Fibroblast of lung (primary cell): Measurements from ENCODE around the gene TNFSF10.

Source experiments
- CTCF ChIP-seq, 2 donors: IDR thresholded peaks in 1 of 2; conservative IDR thresholded peaks in 1 of 2; 1 replicate in 1 of 2; 2 replicates in 1 of 2; pipeline ENCODE4 v1.5.1; 2011 to 2012; ENCODE audit warnings: low read length in 2 of 2, control low read depth in 1 of 2, inconsistent platforms in 1 of 2, low read depth in 1 of 2, mild to moderate bottlenecking in 1 of 2
- EZH2 ChIP-seq: IDR thresholded peaks from 2 replicates; pipeline ENCODE4 v1.5.1; 2012; ENCODE audit warnings: low read length, control low read depth, mild to moderate bottlenecking; ENCODE audit errors: missing control alignments

DNA sequence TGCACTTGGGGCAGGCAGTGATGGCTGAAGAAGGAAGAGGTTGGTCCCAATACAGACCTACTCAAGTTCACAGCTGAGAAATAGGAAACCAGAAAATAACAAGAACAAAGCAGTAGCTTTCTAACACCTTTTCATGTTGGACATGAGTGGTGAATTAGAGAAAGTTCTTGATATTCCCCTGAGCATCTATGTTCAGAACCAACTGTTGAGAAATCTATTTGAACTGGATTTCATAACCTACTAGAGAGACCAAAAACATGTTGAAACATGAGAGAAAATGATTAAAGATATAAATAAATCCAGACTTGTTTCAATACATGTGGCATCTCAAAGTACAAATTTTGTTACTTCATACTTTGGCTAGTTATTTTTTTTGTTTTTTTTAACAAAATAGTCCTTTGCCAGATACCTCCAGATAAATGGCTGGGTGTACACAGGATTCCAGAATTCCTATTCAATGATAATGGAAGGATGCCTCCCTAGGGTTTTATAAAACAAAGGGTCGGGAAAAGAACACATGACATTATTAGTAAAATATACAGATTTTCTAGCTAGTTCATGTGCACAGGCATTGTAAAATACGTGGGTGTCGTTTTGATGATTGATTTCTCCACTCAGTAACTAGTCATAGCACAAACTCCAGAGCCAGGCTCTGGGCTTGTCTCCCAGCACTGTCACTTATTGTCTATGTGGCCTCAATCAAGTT lies 34.4 kb upstream of the TNFSF10 start:
- TF ChIP-seq CTCF (conservative IDR thresholded peaks at IDR 0.05 in 1 of 2, IDR thresholded peaks at IDR 0.05 in 1 of 2; ENCODE audit: low read depth in 1 of 2, low read length in 2 of 2) (no peak), EZH2 (no peak)
